ENCODE measurements around the gene TRAPPC4. TPM values are rescaled to one million over a fixed set of nuclear protein-coding genes. Genes with fewer than 3 reads are reported as not detected.
"Not testable (repeated sequence)": the region's sequence is repeated elsewhere in the genome, so short reads cannot be mapped to it uniquely, and the experiment has no call there.

Gene TRAPPC4
- total and polyA plus RNA-seq, 3 donors from 2014 or later, result 81.4 to 116 (median 108) TPM

DNA sequence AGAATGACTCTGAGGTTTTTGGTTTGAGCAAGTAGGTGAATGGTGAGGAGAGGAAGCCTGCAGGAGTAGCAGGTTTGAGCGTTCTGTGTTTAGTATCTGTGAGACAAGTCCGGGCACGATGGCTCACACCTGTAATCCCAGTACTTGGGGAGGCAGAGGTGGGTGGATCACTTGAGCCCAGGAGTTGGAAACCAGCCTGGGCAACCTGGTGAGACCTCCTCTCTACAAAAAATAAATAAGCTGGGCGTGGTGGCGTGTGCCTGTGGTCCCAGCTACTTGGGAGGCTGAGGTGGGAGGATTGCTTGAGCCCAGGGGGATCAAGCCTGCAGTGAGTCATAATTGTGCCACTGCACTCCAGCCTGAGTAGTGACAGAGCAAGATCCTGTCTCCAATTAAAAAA is 30.3 kb upstream of the TRAPPC4 start:
- no peak for TF ChIP-seq POLR2A (IDR thresholded peaks at IDR 0.05)
- H3K27me3 ChIP-seq, result no peaks in the 10 kb centered on the region
- no peaks in the 10 kb centered on the region for H3K36me3 ChIP-seq (ENCODE audit: low read depth, missing control alignments)
- no peak overlapping the region for H3K27ac ChIP-seq
- no peaks in the 10 kb centered on the region for H3K4me1 ChIP-seq
- DNase-seq, result no peak
- no peak overlapping the region for H3K4me3 ChIP-seq
- 81 to 91% methylated on average over 5 of the region's 5 CpGs for WGBS, 2 donors
- intact Hi-C loops (cut with DNase I; ENCODE audit: low total_unique reads), result no loop called here
- H3K9me3 ChIP-seq, result no peaks in the 10 kb centered on the region

DNA sequence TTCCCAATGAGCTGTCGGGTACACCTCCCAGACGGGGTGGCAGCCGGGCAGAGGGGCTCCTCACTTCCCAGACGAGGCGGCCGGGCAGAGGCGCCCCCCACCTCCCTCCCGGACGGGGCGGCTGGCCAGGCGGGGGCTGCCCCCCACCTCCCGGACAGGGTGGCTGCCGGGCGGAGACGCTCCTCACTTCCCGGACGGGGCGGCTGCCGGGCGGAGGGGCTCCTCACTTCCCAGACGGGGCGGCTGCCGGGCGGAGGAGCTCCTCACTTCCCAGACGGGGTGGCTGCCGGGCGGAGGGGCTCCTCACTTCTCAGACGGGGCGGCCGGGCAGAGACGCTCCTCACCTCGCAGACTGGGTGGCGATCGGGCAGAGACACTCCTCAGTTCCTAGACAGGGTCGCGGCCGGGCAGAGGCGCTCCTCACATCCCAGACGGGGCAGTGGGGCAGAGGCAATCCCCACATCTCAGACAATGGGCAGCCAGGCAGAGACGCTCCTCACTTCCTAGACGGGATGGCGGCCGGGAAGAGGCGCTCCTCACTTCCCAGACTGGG is 27.0 kb upstream of the TRAPPC4 start:
- 72 to 84% methylated on average over 10 to 24 of the region's 44 CpGs for WGBS, 2 donors
- H3K4me3 ChIP-seq, result peak overlapping the region in 1 of 2 donors; percentile 23
- H3K9me3 ChIP-seq; DNase-seq; H3K4me1 ChIP-seq; H3K27ac ChIP-seq; H3K27me3 ChIP-seq; intact Hi-C loops (cut with DNase I; ENCODE audit: low total_unique reads); H3K36me3 ChIP-seq (ENCODE audit: low read depth, missing control alignments): not testable (repeated sequence)

DNA sequence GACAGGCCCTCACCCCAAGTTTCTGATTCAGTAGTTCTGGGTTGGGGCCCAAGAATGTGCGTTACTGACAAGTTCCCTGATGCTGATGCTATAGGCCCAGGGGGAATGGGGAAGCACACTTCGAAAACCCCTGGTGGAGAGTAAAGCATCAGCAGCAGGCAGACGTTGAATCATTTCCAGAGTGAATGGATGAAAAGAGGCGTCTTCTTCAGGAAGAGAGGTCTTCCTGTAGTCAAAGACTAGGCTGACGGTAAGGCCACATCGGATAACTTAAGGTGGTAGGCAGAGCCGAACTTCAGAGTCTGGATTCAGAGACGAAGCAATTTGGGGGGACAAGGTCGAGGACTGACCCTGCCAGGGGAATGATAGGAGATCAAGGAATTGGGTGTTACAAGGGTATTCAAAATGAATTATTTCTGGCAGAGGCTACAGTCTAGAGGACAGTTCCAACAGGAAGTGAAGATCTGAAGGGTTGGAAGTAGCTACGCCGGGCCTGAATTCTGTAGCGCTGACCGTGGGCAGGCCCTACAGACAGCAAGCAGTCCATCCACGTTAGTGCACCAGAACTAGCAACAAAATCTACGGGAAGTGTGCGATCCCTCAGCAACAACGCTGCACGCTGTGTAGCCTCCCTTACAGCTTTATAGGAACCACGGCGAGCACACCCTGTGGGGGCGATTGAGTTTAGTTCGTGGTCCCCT is 21.5 kb upstream of the TRAPPC4 start:
- H3K9me3 ChIP-seq, result no peaks in the 10 kb centered on the region
- H3K4me3 ChIP-seq, result peak overlapping the region; percentile 74 to 78
- no peaks in the 10 kb centered on the region for H3K27me3 ChIP-seq
- DNase-seq, result no peak
- no peaks in the 10 kb centered on the region for H3K36me3 ChIP-seq (ENCODE audit: low read depth, missing control alignments)
- peaks cover 9% of the 10 kb centered on the region for H3K4me1 ChIP-seq
- H3K27ac ChIP-seq, result peak overlapping the region; percentile 16 to 64
- no peak for TF ChIP-seq POLR2A (IDR thresholded peaks at IDR 0.05)
- TF ChIP-seq, protein P1, sequence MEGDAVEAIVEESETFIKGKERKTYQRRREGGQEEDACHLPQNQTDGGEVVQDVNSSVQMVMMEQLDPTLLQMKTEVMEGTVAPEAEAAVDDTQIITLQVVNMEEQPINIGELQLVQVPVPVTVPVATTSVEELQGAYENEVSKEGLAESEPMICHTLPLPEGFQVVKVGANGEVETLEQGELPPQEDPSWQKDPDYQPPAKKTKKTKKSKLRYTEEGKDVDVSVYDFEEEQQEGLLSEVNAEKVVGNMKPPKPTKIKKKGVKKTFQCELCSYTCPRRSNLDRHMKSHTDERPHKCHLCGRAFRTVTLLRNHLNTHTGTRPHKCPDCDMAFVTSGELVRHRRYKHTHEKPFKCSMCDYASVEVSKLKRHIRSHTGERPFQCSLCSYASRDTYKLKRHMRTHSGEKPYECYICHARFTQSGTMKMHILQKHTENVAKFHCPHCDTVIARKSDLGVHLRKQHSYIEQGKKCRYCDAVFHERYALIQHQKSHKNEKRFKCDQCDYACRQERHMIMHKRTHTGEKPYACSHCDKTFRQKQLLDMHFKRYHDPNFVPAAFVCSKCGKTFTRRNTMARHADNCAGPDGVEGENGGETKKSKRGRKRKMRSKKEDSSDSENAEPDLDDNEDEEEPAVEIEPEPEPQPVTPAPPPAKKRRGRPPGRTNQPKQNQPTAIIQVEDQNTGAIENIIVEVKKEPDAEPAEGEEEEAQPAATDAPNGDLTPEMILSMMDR (IDR thresholded peaks at IDR 0.05), result no peak
- intact Hi-C loops (cut with DNase I; ENCODE audit: low total_unique reads), result no loop called here
- 9 to 12% methylated on average over 22 of the region's 22 CpGs for WGBS, 2 donors

DNA sequence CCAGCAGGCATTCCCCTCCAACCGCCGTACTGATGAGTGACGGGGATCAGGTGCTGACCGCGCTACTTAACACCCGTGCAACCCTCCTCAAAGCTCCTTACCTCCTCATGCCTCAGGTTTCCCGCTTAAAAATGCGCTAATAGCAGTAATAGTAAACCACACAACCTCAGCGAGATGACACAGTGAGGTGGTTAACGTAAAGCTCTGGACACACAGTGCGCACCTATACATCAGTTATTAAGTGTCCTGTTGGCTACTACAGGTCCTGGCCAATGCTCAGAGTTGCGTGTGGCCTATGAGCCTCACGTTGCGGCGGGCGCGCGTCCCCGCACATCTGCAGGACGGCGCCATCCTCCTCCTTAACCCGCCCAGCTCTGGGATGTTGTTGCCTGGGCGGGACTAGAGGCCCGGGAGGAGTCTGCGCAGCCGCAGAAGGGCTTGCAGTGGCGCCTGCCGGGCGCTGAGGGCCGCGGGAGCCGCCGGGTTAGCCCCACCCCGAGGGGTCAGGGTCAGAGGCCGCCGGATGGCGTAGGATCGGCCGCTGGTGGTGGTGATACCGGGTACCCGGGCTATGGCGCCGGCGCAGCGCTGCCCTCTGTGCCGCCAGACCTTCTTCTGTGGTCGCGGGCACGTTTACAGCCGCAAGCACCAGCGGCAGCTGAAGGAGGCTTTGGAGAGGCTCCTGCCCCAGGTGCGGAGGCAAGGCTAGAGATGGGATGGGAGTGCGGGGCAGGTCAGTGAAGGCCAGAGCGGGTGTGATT is 20.8 kb upstream of the TRAPPC4 start, which contains the start of gene CENATAC:
Gene CENATAC (plus strand): TSS at position 512 of the 761 bp plus-strand sequence. CDS start 60 bp downstream, at position 572.
- H3K4me3 ChIP-seq, result peak within 1 kb of the TSS; percentile 74 to 78
- peak within 1 kb of the TSS; percentile 28 to 64 for H3K27ac ChIP-seq
- H3K36me3 ChIP-seq (ENCODE audit: low read depth, missing control alignments), result no peaks in the 10 kb centered on the region
- WGBS, 2 donors, result 0 to 1% methylated on average over 22 to 44 of the region's 54 CpGs
- TF ChIP-seq, protein P1 (IDR thresholded peaks at IDR 0.05), result no peak
- no peak for TF ChIP-seq POLR2A (IDR thresholded peaks at IDR 0.05)
- H3K27me3 ChIP-seq, result no peaks in the 10 kb centered on the region
- H3K9me3 ChIP-seq, result no peaks in the 10 kb centered on the region
- H3K4me1 ChIP-seq, result peaks cover 9% of the 10 kb centered on the region
- intact Hi-C loops (cut with DNase I; ENCODE audit: low total_unique reads), result no loop called here
- DNase-seq, result peak; percentile 96

DNA sequence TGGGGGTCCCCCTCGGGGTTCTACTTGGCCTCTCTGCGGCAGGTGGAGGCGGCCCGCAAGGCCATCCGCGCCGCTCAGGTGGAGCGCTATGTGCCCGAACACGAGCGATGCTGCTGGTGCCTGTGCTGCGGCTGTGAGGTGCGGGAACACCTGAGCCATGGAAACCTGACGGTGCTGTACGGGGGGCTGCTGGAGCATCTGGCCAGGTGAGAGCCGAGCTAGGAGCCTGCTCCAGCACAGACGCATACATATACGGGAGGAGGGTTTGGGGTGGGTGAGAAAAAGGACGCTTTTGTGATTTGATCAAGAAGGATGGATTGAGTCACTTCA is 20.2 kb upstream of the TRAPPC4 start:
- Histone ChIP-seq H3K4me1 (peaks cover 9% of the 10 kb centered on the region), H3K27me3 (no peaks in the 10 kb centered on the region), H3K9me3 (no peaks in the 10 kb centered on the region), H3K36me3 (ENCODE audit: low read depth, missing control alignments) (no peaks in the 10 kb centered on the region), H3K27ac (peak overlapping the region; percentile 28 to 64), H3K4me3 (peak overlapping the region; percentile 74 to 78)
- WGBS, 2 donors, result 0 to 1% methylated on average over 15 to 18 of the region's 19 CpGs
- intact Hi-C loops (cut with DNase I; ENCODE audit: low total_unique reads), result no loop called here
- peak; percentile 48 for DNase-seq
- no peak for TF ChIP-seq POLR2A (IDR thresholded peaks at IDR 0.05)
- TF ChIP-seq, protein P1 (IDR thresholded peaks at IDR 0.05), result no peak

All from testis (tissue), 3 donors.